ENCODE measurements around the gene NOL3. TPM values are rescaled to one million over a fixed set of nuclear protein-coding genes. Genes with fewer than 3 reads are reported as not detected.

Gene NOL3
- total RNA-seq, 1 donor from 2014 or later: 8.8 TPM

- DNase-seq: peak; percentile 87
These were observed 14.8 kb upstream of the NOL3 start for GRCh38 chr16:67155295-67156142.

- DNase-seq: no peak
These were observed 14.0 kb upstream of the NOL3 start for GRCh38 chr16:67156143-67156844.

- no peak for DNase-seq
These were observed 13.1 kb upstream of the NOL3 start for GRCh38 chr16:67157106-67157748.

GRCh38 chr16:67157892-67158635 is 12.3 kb upstream of the NOL3 start:
- no peak for DNase-seq

GRCh38 chr16:67158637-67159600 is 11.4 kb upstream of the NOL3 start:
- no peak for DNase-seq

GRCh38 chr16:67161595-67162058 is 8.7 kb upstream of the NOL3 start:
- no peak for DNase-seq

GRCh38 chr16:67162506-67163163 is 7.7 kb upstream of the NOL3 start:
- no peak for DNase-seq

- DNase-seq: peak; percentile 64
These were observed 7.0 kb upstream of the NOL3 start for GRCh38 chr16:67163164-67163998.

- DNase-seq: no peak
These were observed 6.3 kb upstream of the NOL3 start for GRCh38 chr16:67163999-67164558.

GRCh38 chr16:67164599-67165061 is 5.7 kb upstream of the NOL3 start, which contains the start of gene HSF4:
Gene HSF4 (plus strand): TSS chr16:67164745. CDS start chr16:67164812, 67 bp downstream.
- DNase-seq: no peak

GRCh38 chr16:67165121-67166078 is 4.9 kb upstream of the NOL3 start:
- DNase-seq: no peak

GRCh38 chr16:67166110-67166547 is 4.2 kb upstream of the NOL3 start:
- DNase-seq: no peak

- no peak for DNase-seq
These were observed 3.7 kb upstream of the NOL3 start for GRCh38 chr16:67166598-67167168.

GRCh38 chr16:67167588-67167987 is 2.8 kb upstream of the NOL3 start:
- no peak for DNase-seq

- no peak for DNase-seq
These were observed 1.3 kb upstream of the NOL3 start for GRCh38 chr16:67169011-67169451.

GRCh38 chr16:67169642-67170167 is 633 bp upstream of the NOL3 start:
- DNase-seq: peak; percentile 59

- no peak for DNase-seq
These were observed 761 bp downstream of the NOL3 start for GRCh38 chr16:67170949-67171649.

Data from dermis blood vessel endothelial cell (primary cell).